ENCODE data around the gene LCLAT1.
A peak's percentile ranks its signal among the peaks of the same experiment; 100 is the strongest.

LCLAT1 gene

GRCh38 chr2:30649828-30650227 is 202.8 kb downstream of the LCLAT1 start:
- no peak for DNase-seq

GRCh38 chr2:30652271-30652915 is 205.3 kb downstream of the LCLAT1 start:
- DNase-seq, result no peak

- no peak for DNase-seq
Measured at GRCh38 chr2:30653847-30654246, 206.8 kb downstream of the LCLAT1 start.

GRCh38 chr2:30654404-30654803 is 207.4 kb downstream of the LCLAT1 start:
- DNase-seq, result no peak

GRCh38 chr2:30655211-30655610 is 208.2 kb downstream of the LCLAT1 start:
- DNase-seq, result no peak

- DNase-seq, result peak; percentile 34
Measured at GRCh38 chr2:30655660-30656059, 208.6 kb downstream of the LCLAT1 start.

- DNase-seq, result no peak
Measured at GRCh38 chr2:30656079-30656478, 209.0 kb downstream of the LCLAT1 start.

- DNase-seq, result peak; percentile 20
Measured at GRCh38 chr2:30661173-30662107, 214.4 kb downstream of the LCLAT1 start.

GRCh38 chr2:30662268-30663131 is 215.5 kb downstream of the LCLAT1 start:
- DNase-seq, result peak; percentile 46

GRCh38 chr2:30663321-30663720 is 216.3 kb downstream of the LCLAT1 start:
- DNase-seq, result no peak

GRCh38 chr2:30663806-30664205 is 216.8 kb downstream of the LCLAT1 start:
- no peak for DNase-seq

GRCh38 chr2:30664761-30665358 is 217.8 kb downstream of the LCLAT1 start:
- DNase-seq, result peak; percentile 97

GRCh38 chr2:30665761-30666265 is 218.8 kb downstream of the LCLAT1 start:
- no peak for DNase-seq

GRCh38 chr2:30666266-30666874 is 219.3 kb downstream of the LCLAT1 start:
- peak; percentile 93 for DNase-seq

- no peak for DNase-seq
Measured at GRCh38 chr2:30670453-30670852, 223.4 kb downstream of the LCLAT1 start.

GRCh38 chr2:30673127-30673526 is 226.1 kb downstream of the LCLAT1 start:
- DNase-seq, result no peak

GRCh38 chr2:30675758-30676157 is 228.7 kb downstream of the LCLAT1 start:
- no peak for DNase-seq

- no peak for DNase-seq
Measured at GRCh38 chr2:30677231-30677630, 230.2 kb downstream of the LCLAT1 start.

- no peak for DNase-seq
Measured at GRCh38 chr2:30677861-30678385, 230.9 kb downstream of the LCLAT1 start.

- no peak for DNase-seq
Measured at GRCh38 chr2:30678410-30679137, 231.5 kb downstream of the LCLAT1 start.
